NCI-H1694 (cell line): ENCODE data around the gene ASXL1.
"Not testable (repeated sequence)": the region's sequence is repeated elsewhere in the genome, so short reads cannot be mapped to it uniquely, and the experiment has no call there.

ENCODE experiments used
- DNase-seq: peaks from one replicate; lab custom pipeline; 2025; lab: John Stamatoyannopoulos, UW

Gene ASXL1

GRCh38 chr20:32362901-32363364, 4.8 kb downstream of the ASXL1 start:
- no peak for DNase-seq

DNA sequence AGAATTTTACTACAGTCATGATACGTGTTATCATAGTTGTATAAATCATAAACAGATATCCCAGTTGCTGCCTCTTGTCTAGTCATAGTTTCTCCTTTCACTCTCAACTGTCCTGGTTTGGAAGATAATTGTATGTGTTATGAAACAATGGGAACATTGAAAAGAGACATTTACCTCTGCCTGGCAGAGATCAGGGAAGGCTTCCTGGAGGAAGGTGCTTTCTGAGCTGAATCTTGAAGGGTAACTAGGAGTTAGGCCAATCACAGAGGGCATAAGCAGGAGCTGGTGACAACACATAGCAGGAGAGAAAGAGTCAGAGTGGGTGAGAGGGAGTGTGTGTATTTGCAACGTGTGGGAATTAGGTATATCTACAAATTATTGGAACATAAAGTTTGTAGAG, 5.4 kb downstream of the ASXL1 start:
- no peak for DNase-seq

GRCh38 chr20:32364554-32365208, 6.5 kb downstream of the ASXL1 start:
- DNase-seq: no peak

- DNase-seq: peak; percentile 88
Measured at GRCh38 chr20:32365564-32365963, 7.4 kb downstream of the ASXL1 start.

DNA sequence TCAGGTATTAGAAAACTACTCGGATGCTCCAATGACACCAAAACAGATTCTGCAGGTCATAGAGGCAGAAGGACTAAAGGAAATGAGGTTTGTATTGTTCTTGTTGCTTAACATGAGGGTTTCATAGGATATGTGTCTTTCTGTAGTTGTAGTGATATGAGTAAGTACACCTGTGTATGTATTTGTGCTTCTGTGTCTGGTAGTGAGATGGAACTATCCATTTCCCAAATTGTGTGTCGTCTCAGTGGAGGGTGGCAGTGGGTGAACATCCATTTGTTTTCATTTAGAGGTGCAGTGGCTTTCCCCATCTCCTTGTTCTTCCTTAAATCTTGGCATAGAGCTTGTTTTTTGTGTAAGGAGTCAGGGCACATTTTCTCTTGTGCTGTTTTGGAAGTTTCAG, 8.2 kb downstream of the ASXL1 start:
- DNase-seq: no peak

- DNase-seq: no peak
Measured at GRCh38 chr20:32368323-32368722, 10.2 kb downstream of the ASXL1 start.

DNA sequence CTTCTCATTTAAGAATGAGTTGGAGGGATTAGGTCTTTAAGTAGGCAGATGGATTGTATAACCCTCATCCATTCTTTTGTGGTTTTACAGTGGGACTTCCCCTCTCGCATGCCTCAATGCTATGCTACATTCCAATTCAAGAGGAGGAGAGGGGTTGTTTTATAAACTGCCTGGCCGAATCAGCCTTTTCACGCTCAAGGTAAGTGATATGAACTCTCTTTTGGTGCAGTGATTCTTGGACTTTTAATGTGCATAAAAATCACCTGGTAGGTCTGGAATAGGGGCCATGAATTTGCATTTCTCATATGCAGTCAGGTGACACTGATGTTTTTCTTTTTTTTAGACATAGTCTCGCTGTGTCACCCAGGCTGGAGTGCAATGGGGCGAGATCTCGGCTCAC, 10.8 kb downstream of the ASXL1 start:
- DNase-seq: no peak

- DNase-seq: no peak
Measured at GRCh38 chr20:32370897-32371296, 12.8 kb downstream of the ASXL1 start.

GRCh38 chr20:32378461-32378860, 20.3 kb downstream of the ASXL1 start:
- DNase-seq: no peak

GRCh38 chr20:32380037-32380436, 21.9 kb downstream of the ASXL1 start:
- not testable (repeated sequence) for DNase-seq

- DNase-seq: no peak
Measured at GRCh38 chr20:32380745-32381144, 22.6 kb downstream of the ASXL1 start.

DNA sequence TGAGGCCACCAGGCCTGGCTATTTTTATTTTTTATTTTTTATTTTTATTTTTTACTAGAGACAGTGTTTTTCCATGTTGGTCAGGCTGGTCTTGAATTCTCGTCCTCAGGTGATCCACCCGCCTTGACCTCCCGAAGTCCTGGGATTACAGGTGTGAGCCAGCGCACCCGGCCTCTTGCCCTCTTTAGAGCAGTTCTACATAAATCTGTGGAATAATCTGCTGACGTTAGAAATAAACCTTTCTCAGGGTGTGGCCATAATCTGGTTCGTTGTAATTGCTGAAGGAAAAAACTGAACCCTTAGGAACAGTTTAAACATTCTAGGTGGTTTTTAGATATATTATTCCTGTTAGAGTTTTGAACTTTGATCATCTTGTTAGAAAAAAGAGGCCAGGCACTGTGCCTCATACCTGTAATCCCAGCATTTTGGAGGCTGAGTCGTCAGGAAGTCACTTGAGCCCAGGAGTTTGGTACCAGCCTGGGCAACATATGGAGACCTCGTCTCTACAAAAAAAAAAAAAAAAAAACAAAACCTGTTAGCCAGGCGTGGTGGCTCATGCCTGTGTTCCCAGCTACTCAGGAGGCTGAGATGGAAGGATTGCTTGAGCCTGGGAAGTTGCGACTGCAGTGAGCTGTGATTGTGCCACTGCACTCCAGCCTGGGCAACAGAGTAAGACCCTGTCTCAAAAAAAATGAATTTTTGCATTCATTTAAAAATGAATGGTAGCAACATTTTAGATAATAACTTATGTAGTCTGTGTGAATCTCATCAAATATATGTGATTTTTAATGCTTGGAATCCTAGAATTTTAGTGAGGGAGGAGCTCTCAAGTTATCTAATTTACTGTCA, 24.2 kb downstream of the ASXL1 start:
- DNase-seq: peak; percentile 36

GRCh38 chr20:32383441-32383840, 25.3 kb downstream of the ASXL1 start:
- DNase-seq: not testable (repeated sequence)

- DNase-seq: no peak
Measured at GRCh38 chr20:32385541-32385940, 27.4 kb downstream of the ASXL1 start.

- DNase-seq: no peak
Measured at GRCh38 chr20:32386091-32386490, 28.0 kb downstream of the ASXL1 start.

DNA sequence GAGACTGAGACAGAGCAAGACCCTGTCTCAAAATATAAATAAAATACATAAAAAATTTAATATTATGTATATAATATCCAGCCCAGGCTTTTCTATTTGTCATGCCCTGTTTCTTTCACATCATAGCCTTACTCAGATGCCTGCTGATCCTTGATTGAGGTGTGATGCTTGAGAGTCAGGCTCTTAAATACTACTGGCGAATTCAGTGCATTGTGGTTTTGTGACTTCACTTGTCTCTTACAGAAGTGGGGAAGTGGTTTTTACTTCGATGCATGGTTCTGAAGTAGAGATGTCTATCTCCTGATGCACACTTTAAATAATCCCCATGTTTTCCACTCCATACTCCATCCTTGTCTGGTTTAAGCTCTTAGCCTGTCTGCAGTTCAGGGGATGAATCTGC, 29.1 kb downstream of the ASXL1 start:
- DNase-seq: no peak

GRCh38 chr20:32391003-32391402, 32.9 kb downstream of the ASXL1 start:
- no peak for DNase-seq

- DNase-seq: no peak
Measured at GRCh38 chr20:32395066-32395465, 36.9 kb downstream of the ASXL1 start.

GRCh38 chr20:32396646-32397160, 38.6 kb downstream of the ASXL1 start:
- DNase-seq: no peak

- no peak for DNase-seq
Measured at GRCh38 chr20:32397567-32398084, 39.5 kb downstream of the ASXL1 start.

GRCh38 chr20:32400476-32400875, 42.3 kb downstream of the ASXL1 start:
- no peak for DNase-seq

GRCh38 chr20:32404017-32404416, 45.9 kb downstream of the ASXL1 start:
- DNase-seq: no peak

DNA sequence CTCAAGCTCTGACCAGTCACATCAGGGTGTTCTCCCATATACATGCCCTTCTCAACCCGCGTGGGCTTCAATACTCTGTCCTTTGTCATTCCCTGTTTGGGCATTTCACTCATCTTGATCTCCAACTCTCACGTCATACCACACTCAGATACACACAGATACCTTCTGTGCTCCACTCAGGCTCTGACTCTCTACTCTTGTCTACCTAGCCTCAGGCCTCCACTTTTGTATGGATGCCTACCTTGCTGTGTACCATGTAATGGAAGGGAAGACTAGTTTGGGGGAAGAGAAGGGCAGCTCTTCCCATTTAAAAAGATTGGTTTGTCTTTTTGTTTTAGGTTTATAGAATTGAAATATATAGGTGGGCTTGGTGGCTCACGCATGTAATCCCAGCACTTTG, 48.6 kb downstream of the ASXL1 start:
- no peak for DNase-seq
